ENCODE measurements around the gene CFAP251. TPM values are rescaled to one million over a fixed set of nuclear protein-coding genes. Genes with fewer than 3 reads are reported as not detected.

The CFAP251 gene
- total and polyA plus RNA-seq, 2 of the 13 experiments (the other 11 are each of a cell fraction or from before 2014, with no cell fraction given) = 0.30 to 0.42 TPM

DNA sequence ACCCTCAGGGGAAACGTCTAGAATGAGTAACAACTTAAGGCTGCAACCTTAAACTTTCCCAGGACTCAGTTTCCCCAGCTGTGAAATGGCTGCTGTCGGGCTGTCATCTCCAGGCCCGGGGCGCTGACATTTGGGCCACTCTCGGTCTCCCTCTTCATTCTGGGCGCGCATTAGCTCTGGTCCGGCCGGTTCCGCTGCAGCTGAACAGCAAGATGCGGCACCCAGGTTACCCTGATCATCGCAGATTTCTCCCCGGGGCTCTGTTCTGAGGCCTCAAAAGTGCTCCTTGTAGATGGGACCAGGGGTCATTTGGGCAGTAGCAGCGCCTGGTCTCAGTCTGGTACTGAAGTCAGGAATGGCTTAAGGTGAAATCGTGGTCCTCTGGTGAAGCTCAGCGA lies 102.4 kb downstream of the CFAP251 start (continued):
- TF ChIP-seq, protein P1, sequence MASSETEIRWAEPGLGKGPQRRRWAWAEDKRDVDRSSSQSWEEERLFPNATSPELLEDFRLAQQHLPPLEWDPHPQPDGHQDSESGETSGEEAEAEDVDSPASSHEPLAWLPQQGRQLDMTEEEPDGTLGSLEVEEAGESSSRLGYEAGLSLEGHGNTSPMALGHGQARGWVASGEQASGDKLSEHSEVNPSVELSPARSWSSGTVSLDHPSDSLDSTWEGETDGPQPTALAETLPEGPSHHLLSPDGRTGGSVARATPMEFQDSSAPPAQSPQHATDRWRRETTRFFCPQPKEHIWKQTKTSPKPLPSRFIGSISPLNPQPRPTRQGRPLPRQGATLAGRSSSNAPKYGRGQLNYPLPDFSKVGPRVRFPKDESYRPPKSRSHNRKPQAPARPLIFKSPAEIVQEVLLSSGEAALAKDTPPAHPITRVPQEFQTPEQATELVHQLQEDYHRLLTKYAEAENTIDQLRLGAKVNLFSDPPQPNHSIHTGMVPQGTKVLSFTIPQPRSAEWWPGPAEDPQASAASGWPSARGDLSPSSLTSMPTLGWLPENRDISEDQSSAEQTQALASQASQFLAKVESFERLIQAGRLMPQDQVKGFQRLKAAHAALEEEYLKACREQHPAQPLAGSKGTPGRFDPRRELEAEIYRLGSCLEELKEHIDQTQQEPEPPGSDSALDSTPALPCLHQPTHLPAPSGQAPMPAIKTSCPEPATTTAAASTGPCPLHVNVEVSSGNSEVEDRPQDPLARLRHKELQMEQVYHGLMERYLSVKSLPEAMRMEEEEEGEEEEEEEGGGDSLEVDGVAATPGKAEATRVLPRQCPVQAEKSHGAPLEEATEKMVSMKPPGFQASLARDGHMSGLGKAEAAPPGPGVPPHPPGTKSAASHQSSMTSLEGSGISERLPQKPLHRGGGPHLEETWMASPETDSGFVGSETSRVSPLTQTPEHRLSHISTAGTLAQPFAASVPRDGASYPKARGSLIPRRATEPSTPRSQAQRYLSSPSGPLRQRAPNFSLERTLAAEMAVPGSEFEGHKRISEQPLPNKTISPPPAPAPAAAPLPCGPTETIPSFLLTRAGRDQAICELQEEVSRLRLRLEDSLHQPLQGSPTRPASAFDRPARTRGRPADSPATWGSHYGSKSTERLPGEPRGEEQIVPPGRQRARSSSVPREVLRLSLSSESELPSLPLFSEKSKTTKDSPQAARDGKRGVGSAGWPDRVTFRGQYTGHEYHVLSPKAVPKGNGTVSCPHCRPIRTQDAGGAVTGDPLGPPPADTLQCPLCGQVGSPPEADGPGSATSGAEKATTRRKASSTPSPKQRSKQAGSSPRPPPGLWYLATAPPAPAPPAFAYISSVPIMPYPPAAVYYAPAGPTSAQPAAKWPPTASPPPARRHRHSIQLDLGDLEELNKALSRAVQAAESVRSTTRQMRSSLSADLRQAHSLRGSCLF (CRISPR knock-in tag; IDR thresholded peaks at IDR 0.05; ENCODE audit: borderline replicate concordance) = no peak
- TF ChIP-seq, protein P2, sequence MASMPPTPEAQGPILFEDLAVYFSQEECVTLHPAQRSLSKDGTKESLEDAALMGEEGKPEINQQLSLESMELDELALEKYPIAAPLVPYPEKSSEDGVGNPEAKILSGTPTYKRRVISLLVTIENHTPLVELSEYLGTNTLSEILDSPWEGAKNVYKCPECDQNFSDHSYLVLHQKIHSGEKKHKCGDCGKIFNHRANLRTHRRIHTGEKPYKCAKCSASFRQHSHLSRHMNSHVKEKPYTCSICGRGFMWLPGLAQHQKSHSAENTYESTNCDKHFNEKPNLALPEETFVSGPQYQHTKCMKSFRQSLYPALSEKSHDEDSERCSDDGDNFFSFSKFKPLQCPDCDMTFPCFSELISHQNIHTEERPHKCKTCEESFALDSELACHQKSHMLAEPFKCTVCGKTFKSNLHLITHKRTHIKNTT (CRISPR knock-in tag; IDR thresholded peaks at IDR 0.05) = no peak
- TF ChIP-seq, protein P3, sequence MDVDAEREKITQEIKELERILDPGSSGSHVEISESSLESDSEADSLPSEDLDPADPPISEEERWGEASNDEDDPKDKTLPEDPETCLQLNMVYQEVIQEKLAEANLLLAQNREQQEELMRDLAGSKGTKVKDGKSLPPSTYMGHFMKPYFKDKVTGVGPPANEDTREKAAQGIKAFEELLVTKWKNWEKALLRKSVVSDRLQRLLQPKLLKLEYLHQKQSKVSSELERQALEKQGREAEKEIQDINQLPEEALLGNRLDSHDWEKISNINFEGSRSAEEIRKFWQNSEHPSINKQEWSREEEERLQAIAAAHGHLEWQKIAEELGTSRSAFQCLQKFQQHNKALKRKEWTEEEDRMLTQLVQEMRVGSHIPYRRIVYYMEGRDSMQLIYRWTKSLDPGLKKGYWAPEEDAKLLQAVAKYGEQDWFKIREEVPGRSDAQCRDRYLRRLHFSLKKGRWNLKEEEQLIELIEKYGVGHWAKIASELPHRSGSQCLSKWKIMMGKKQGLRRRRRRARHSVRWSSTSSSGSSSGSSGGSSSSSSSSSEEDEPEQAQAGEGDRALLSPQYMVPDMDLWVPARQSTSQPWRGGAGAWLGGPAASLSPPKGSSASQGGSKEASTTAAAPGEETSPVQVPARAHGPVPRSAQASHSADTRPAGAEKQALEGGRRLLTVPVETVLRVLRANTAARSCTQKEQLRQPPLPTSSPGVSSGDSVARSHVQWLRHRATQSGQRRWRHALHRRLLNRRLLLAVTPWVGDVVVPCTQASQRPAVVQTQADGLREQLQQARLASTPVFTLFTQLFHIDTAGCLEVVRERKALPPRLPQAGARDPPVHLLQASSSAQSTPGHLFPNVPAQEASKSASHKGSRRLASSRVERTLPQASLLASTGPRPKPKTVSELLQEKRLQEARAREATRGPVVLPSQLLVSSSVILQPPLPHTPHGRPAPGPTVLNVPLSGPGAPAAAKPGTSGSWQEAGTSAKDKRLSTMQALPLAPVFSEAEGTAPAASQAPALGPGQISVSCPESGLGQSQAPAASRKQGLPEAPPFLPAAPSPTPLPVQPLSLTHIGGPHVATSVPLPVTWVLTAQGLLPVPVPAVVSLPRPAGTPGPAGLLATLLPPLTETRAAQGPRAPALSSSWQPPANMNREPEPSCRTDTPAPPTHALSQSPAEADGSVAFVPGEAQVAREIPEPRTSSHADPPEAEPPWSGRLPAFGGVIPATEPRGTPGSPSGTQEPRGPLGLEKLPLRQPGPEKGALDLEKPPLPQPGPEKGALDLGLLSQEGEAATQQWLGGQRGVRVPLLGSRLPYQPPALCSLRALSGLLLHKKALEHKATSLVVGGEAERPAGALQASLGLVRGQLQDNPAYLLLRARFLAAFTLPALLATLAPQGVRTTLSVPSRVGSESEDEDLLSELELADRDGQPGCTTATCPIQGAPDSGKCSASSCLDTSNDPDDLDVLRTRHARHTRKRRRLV (CRISPR knock-in tag; IDR thresholded peaks at IDR 0.05) = no peak
- 0 out of 2 replicates have a peak, but pooled peaks have one; percentile 1 for TF ChIP-seq ZNF501 (CRISPR knock-in tag; IDR thresholded peaks at IDR 0.05)
